K562 (cell line): ENCODE results near the gene CYB5R4. TPM values are rescaled to one million over a fixed set of nuclear protein-coding genes. Genes with fewer than 3 reads are reported as not detected.

Source experiments
- ATAC-seq: fragments of 200-7000 bp; cut with Tn5 transposase; 3 replicates; pipeline ENCODE4 v1.9.1; 2020; ENCODE audit warnings: moderate library complexity
- BruUV-seq: library from RNA; stranded (reverse); fragments of 400-500 nt; replicated peaks from 2 replicates; lab custom pipeline; 2021; lab: Mats Ljungman, UMichigan
- CTCF ChIA-PET: fragments of 300-600 bp; formaldehyde crosslinking; extraction: SDS; loops from one replicate; lab custom pipeline; 2021; ENCODE audit warnings: low intra/inter-chr PET ratio; lab: Yijun Ruan, JAX
- POLR2A ChIA-PET: fragments of 300-600, 350-650 bp; sonication (Branson Sonifier 250); formaldehyde crosslinking; extraction: SDS; loops from one replicate; lab custom pipeline; 2021; ENCODE audit warnings: antibody characterized with exemption, inconsistent platforms; lab: Yijun Ruan, JAX
- DNase-seq, 4 experiments: peaks; one replicate each; pipeline versions ENCODE4 v3.0.0 to v3.0.0-alpha.2; 2011 to 2018; ENCODE audit warnings: low spot score in 3 of 4, mixed read lengths in 3 of 4; ENCODE audit errors: extremely low read depth in 1 of 4
- FAIRE-seq: peaks from 2 replicates; lab custom pipeline; 2011; peaks lifted over from hg19 to GRCh38; lab: Jason Lieb, UNC
- H2AFZ ChIP-seq: 2 replicates; pipeline ENCODE4 v1.6.0; 2011; ENCODE audit warnings: low read depth, low read length, control low read depth, inconsistent platforms
- H3K27ac ChIP-seq: fragments of 200-600 bp; 3 replicates; pipeline ENCODE4 v1.8.0; 2011; ENCODE audit warnings: low read depth, mild to moderate bottlenecking, control low read depth, inconsistent platforms, low read length, moderate library complexity, mixed read lengths; ENCODE audit errors: extremely low read depth
- H3K27me3 ChIP-seq, 2 experiments: fragments of 300-600 bp in 1 of 2; 2 replicates in 1 of 2; 3 replicates in 1 of 2; pipeline versions ENCODE4 v1.6.0 to v1.8.0; 2011; ENCODE audit warnings: inconsistent platforms in 2 of 2, low read length in 2 of 2, mild to moderate bottlenecking in 1 of 2, mixed read lengths in 1 of 2, moderate library complexity in 1 of 2; ENCODE audit not compliant: control insufficient read depth in 2 of 2, insufficient read depth in 2 of 2
- H3K36me3 ChIP-seq: fragments of 300-600 bp; 3 replicates; pipeline ENCODE4 v1.8.0; 2011; ENCODE audit warnings: mild to moderate bottlenecking, low read length, inconsistent platforms; ENCODE audit not compliant: control insufficient read depth, insufficient read depth
- H3K4me1 ChIP-seq, 2 experiments: fragments of 200-600 bp in 1 of 2; replicated peaks in 1 of 2; 2 replicates in 1 of 2; 3 replicates in 1 of 2; pipeline versions ENCODE4 v1.5.1 to v1.8.0; 2011; ENCODE audit warnings: inconsistent platforms in 2 of 2, low read length in 2 of 2, mild to moderate bottlenecking in 1 of 2, mixed read lengths in 1 of 2, moderate library complexity in 1 of 2; ENCODE audit not compliant: control insufficient read depth in 2 of 2, insufficient read depth in 2 of 2
- H3K4me2 ChIP-seq: 2 replicates; pipeline ENCODE4 v1.6.1; 2011; ENCODE audit warnings: low read length, control low read depth, inconsistent platforms, mixed read lengths; ENCODE audit not compliant: insufficient read depth
- H3K4me3 ChIP-seq: fragments of 200-600 bp; sonication (generic), shearing (Covaris generic); 2 replicates; pipeline ENCODE4 v1.5.1; 2016; ENCODE audit warnings: control low read depth, inconsistent platforms
- H3K79me2 ChIP-seq: fragments of 200-600 bp; 3 replicates; pipeline ENCODE4 v1.8.0; 2011; ENCODE audit warnings: low read length, inconsistent platforms; ENCODE audit not compliant: control insufficient read depth, insufficient read depth
- H3K9ac ChIP-seq, 2 experiments: 2 replicates each; pipeline versions ENCODE4 v1.6.0 to v1.6.1; 2011; ENCODE audit warnings: low read depth in 2 of 2, low read length in 2 of 2, control low read depth in 1 of 2, inconsistent platforms in 1 of 2, mild to moderate bottlenecking in 1 of 2, mixed read lengths in 1 of 2; ENCODE audit not compliant: insufficient read depth in 1 of 2
- H3K9me1 ChIP-seq: one replicate; pipeline ENCODE4 v1.6.0; 2011; ENCODE audit warnings: inconsistent platforms, mild to moderate bottlenecking, low read length, moderate library complexity; ENCODE audit not compliant: control insufficient read depth, insufficient read depth
- H3K9me3 ChIP-seq: replicated peaks from 2 replicates; pipeline ENCODE4 v1.5.1; 2011; ENCODE audit warnings: low read depth, low read length, inconsistent platforms; ENCODE audit not compliant: control insufficient read depth, insufficient read depth
- H4K20me1 ChIP-seq: replicated peaks from 2 replicates; pipeline ENCODE4 v1.6.1; 2011; ENCODE audit warnings: low read length, inconsistent platforms, mixed read lengths; ENCODE audit not compliant: control insufficient read depth, insufficient read depth
- ATF7 ChIP-seq: fragments of 450-650 bp; IDR thresholded peaks from 2 replicates; pipeline ENCODE4 v1.7.1; 2014; ENCODE audit warnings: mild to moderate bottlenecking, moderate library complexity
- C11orf30 ChIP-seq: fragments of 450-650 bp; IDR thresholded peaks from 2 replicates; pipeline ENCODE4 v1.6.1; 2016; ENCODE audit warnings: low read depth, mild to moderate bottlenecking
- CBFB ChIP-seq: sonication (generic); formaldehyde crosslinking; IDR thresholded peaks from 2 replicates; pipeline ENCODE4 v1.4.0; 2020; ENCODE audit warnings: mild to moderate bottlenecking, missing genetic modification reagents
- ILK ChIP-seq: fragments of 450-650 bp; IDR thresholded peaks from 2 replicates; pipeline ENCODE4 v1.6.1; 2016; ENCODE audit warnings: missing genetic modification characterization, low read depth, mild to moderate bottlenecking, missing compliant biosample characterization, moderate library complexity, borderline replicate concordance
- MAFF ChIP-seq: IDR thresholded peaks from 2 replicates; pipeline ENCODE4 v1.6.1; 2012; ENCODE audit warnings: low read length, improper control_type of control experiment
- MAFG ChIP-seq: fragments of 450-650 bp; conservative IDR thresholded peaks from 2 replicates; pipeline ENCODE4 v1.6.1; 2016; ENCODE audit warnings: missing genetic modification characterization, missing compliant biosample characterization
- MAFK ChIP-seq: IDR thresholded peaks from 2 replicates; pipeline ENCODE4 v1.6.1; 2011; ENCODE audit warnings: low read length, improper control_type of control experiment
- MEIS2 ChIP-seq: fragments of 450-650 bp; IDR thresholded peaks from 2 replicates; pipeline ENCODE4 v1.6.1; 2014; ENCODE audit warnings: mild to moderate bottlenecking; ENCODE audit not compliant: partially characterized antibody
- SMARCC2 ChIP-seq: fragments of 450-650 bp; IDR thresholded peaks from 2 replicates; pipeline ENCODE4 v1.6.1; 2017; ENCODE audit warnings: antibody characterized with exemption, moderate library complexity, mild to moderate bottlenecking, low read depth
- ZBTB9 ChIP-seq: fragments of 450-650 bp; formaldehyde crosslinking; IDR thresholded peaks from 2 replicates; pipeline ENCODE4 v1.4.0; 2020; ENCODE audit warnings: mild to moderate bottlenecking, moderate library complexity
- ZNF316 ChIP-seq: fragments of 450-650 bp; IDR thresholded peaks from 2 replicates; pipeline ENCODE4 v1.6.1; 2016
- WGBS: fragments of 100-300 bp; shearing (Covaris generic); methylation state at CpG from one replicate; pipeline ENCODE4 v1.1.6; 2016; ENCODE audit warnings: low coverage, mixed read lengths; ENCODE audit not compliant: insufficient coverage; ENCODE audit errors: missing lambda C conversion rate; 5-methylcytosine and 5-hydroxymethylcytosine counted together
- in situ Hi-C: fragments of 300-500 bp; cut with MboI; formaldehyde crosslinking; loops from 4 replicates; pipeline ENCODE4 v1.15.0; 2018; ENCODE audit warnings: inconsistent platforms, mixed read lengths
- intact Hi-C: fragments of 100-400 bp; cut with micrococcal nuclease; formaldehyde crosslinking; loops from 2 replicates; pipeline ENCODE4 v1.14.2; 2022
- polyA plus RNA-seq, 8 experiments: library from polyadenylated mRNA; depleted of rRNA in 4 of 8; stranded (reverse) in 5 of 8; unstranded in 3 of 8; fragments of >200 nt; fragmentation: Nextera tagmentation in 2 of 8; fragmentation: Illumina TruSeq in 1 of 8; extraction: Ambion mirVana in 2 of 8; extraction: Trizol in 1 of 8; gene quantifications; 2 replicates each; pipeline versions ENCODE4 v1.2.1 to v1.2.3, GENCODE V29; 2011 to 2014; ENCODE audit warnings: inconsistent platforms in 1 of 8, missing spikeins in 1 of 8
- total RNA-seq, 7 experiments: library from RNA; depleted of rRNA in 6 of 7; stranded (reverse); fragments of >200 nt in 6 of 7; fragmentation: Illumina TruSeq in 2 of 7; extraction: Trizol in 2 of 7; gene quantifications; 2 replicates each; pipeline versions ENCODE4 v1.2.1 to v1.2.3, GENCODE V29; 2011 to 2021; ENCODE audit warnings: low replicate concordance in 1 of 7
- TF ChIP-seq, protein P1 (sequence below), 2 experiments: IDR thresholded peaks in 1 of 2; conservative IDR thresholded peaks in 1 of 2; 2 replicates each; pipeline ENCODE4 v1.6.1; 2016; ENCODE audit warnings: low read depth in 2 of 2, mild to moderate bottlenecking in 1 of 2, missing compliant biosample characterization in 1 of 2, missing genetic modification characterization in 1 of 2, moderate library complexity in 1 of 2

CYB5R4 gene
- total and polyA plus RNA-seq, 9 of the 15 experiments (the other 6 are each of a cell fraction or from before 2014, with no cell fraction given) = 5.9 to 23.1 (median 19.0) TPM

- TF ChIP-seq ILK (tag) (no peak), ATF7 (no peak), CBFB (CRISPR knock-in tag) (no peak)
These were observed 15.3 kb upstream of the CYB5R4 start (continued) for GRCh38 chr6:83844170-83844569.

GRCh38 chr6:83846291-83846690, 13.2 kb upstream of the CYB5R4 start:
- intact Hi-C loops (no loop called here), in situ Hi-C loops (no loop called here)
- ChIA-PET CTCF (no interaction called here), POLR2A (interaction anchor here (0.6 to 1.3 kb wide), 2 partner anchors 12 to 17 kb away, joined by 3 to 4 read pairs; no protein-coding TSS in a partner anchor)
- Histone ChIP-seq H3K27ac (no peak overlapping the region), H3K4me1 (no peaks in the 10 kb centered on the region), H4K20me1 (no peaks in the 10 kb centered on the region), H3K36me3 (no peaks in the 10 kb centered on the region), H3K27me3 (no peaks in the 10 kb centered on the region), H3K4me3 (no peak overlapping the region), H3K4me2 (no peak overlapping the region), H2AFZ (no peak overlapping the region), H3K9me3 (no peaks in the 10 kb centered on the region; the same call in 1 of the 2 replicates), H3K9me1 (no peaks in the 10 kb centered on the region), H3K9ac (no peak overlapping the region), H3K79me2 (no peaks in the 10 kb centered on the region)
- BruUV-seq = no TSS peak
- peak; percentile 47 for TF ChIP-seq MEIS2
- TF ChIP-seq SMARCC2 = no peak
- peak; percentile 86 for TF ChIP-seq MAFK
- TF ChIP-seq C11orf30 = peak; percentile 88
- peak; percentile 91 for TF ChIP-seq ZNF316
- TF ChIP-seq, protein P1, sequence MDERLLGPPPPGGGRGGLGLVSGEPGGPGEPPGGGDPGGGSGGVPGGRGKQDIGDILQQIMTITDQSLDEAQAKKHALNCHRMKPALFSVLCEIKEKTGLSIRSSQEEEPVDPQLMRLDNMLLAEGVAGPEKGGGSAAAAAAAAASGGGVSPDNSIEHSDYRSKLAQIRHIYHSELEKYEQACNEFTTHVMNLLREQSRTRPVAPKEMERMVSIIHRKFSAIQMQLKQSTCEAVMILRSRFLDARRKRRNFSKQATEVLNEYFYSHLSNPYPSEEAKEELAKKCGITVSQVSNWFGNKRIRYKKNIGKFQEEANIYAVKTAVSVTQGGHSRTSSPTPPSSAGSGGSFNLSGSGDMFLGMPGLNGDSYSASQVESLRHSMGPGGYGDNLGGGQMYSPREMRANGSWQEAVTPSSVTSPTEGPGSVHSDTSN (CRISPR knock-in tag; IDR thresholded peaks at IDR 0.05; ENCODE audit: low read depth) = no peak
- TF ChIP-seq, protein P1 (tag; conservative IDR thresholded peaks at IDR 0.05; ENCODE audit: low read depth) = peak; percentile 56
- TF ChIP-seq MAFG (tag) = peak; percentile 83
- TF ChIP-seq MAFF = peak; percentile 83
- no peak for TF ChIP-seq ZBTB9
- ATAC-seq (no peak), FAIRE-seq (no peak), DNase-seq (no peak)
- 0% methylated on average over 1 of the region's 1 CpG for whole genome bisulfite sequencing
